ENCODE results near the gene CCDC97.
A peak's percentile ranks its signal among the peaks of the same experiment; 100 is the strongest.
"Not testable (repeated sequence)": the region's sequence is repeated elsewhere in the genome, so short reads cannot be mapped to it uniquely, and the experiment has no call there.

Gene CCDC97

GRCh38 chr19:41344162-41344561, 34.2 kb downstream of the CCDC97 start:
- DNase-seq = no peak

- not testable (repeated sequence) for DNase-seq
Observed at GRCh38 chr19:41346916-41347315, 36.9 kb downstream of the CCDC97 start.

GRCh38 chr19:41350735-41351338, 40.9 kb downstream of the CCDC97 start:
- no peak for DNase-seq

- DNase-seq = peak; percentile 69
Observed at GRCh38 chr19:41351339-41352245, 41.6 kb downstream of the CCDC97 start.

- no peak for DNase-seq
Observed at GRCh38 chr19:41352279-41352608, 42.3 kb downstream of the CCDC97 start.

GRCh38 chr19:41352609-41353465, 42.9 kb downstream of the CCDC97 start:
- peak; percentile 61 for DNase-seq

- peak; percentile 90 for DNase-seq
Observed at GRCh38 chr19:41353466-41354342, 43.7 kb downstream of the CCDC97 start, which contains the start of gene TGFB1. Gene TGFB1, minus strand, starts transcription at chr19:41353922. Its CDS starts 878 bp downstream, at chr19:41353044.

- no peak for DNase-seq
Observed at GRCh38 chr19:41354343-41354953, 44.5 kb downstream of the CCDC97 start.

- no peak for DNase-seq
Observed at GRCh38 chr19:41355035-41355434, 45.1 kb downstream of the CCDC97 start.

- no peak for DNase-seq
Observed at GRCh38 chr19:41355802-41356201, 45.8 kb downstream of the CCDC97 start.

GRCh38 chr19:41356984-41357739, 47.2 kb downstream of the CCDC97 start:
- no peak for DNase-seq

- DNase-seq = no peak
Observed at GRCh38 chr19:41357746-41358145, 47.8 kb downstream of the CCDC97 start.

GRCh38 chr19:41359741-41360140, 49.8 kb downstream of the CCDC97 start:
- DNase-seq = no peak

- DNase-seq = no peak
Observed at GRCh38 chr19:41362143-41362847, 52.3 kb downstream of the CCDC97 start.

GRCh38 chr19:41363371-41363752, 53.4 kb downstream of the CCDC97 start:
- DNase-seq = no peak

GRCh38 chr19:41363753-41364523, 54.0 kb downstream of the CCDC97 start, which contains the start of gene B9D2:
Gene B9D2, minus strand, starts transcription at chr19:41364149. Its CDS starts 630 bp downstream, at chr19:41363519.
- DNase-seq = peak; percentile 99

GRCh38 chr19:41364524-41365391, 54.8 kb downstream of the CCDC97 start:
- DNase-seq = no peak

GRCh38 chr19:41366089-41366488, 56.1 kb downstream of the CCDC97 start:
- no peak for DNase-seq
